Left ventricle myocardium inferior (tissue), 1 donor: ENCODE results near the gene ADAP2. TPM values are rescaled to one million over a fixed set of nuclear protein-coding genes. Genes with fewer than 3 reads are reported as not detected.

ENCODE experiments used
- DNase-seq: peaks from one replicate; pipeline ENCODE4 v3.0.0-alpha.2; 2020
- H3K27ac ChIP-seq: fragments of 200-600 bp; replicated peaks from 2 replicates; pipeline ENCODE4 v1.8.0; 2021
- H3K27me3 ChIP-seq: fragments of 200-600 bp; 2 replicates; pipeline ENCODE4 v1.8.0; 2021; ENCODE audit warnings: low read depth
- H3K36me3 ChIP-seq: fragments of 200-600 bp; 2 replicates; pipeline ENCODE4 v1.8.0; 2021
- H3K4me1 ChIP-seq: fragments of 200-600 bp; 2 replicates; pipeline ENCODE4 v1.8.0; 2021
- H3K4me3 ChIP-seq: fragments of 200-600 bp; 2 replicates; pipeline ENCODE4 v1.8.0; 2021; ENCODE audit warnings: mild to moderate bottlenecking, moderate library complexity
- H3K9me3 ChIP-seq: fragments of 200-600 bp; replicated peaks from 2 replicates; pipeline ENCODE4 v1.8.0; 2021
- CTCF ChIP-seq: fragments of 200-600 bp; IDR thresholded peaks from 2 replicates; pipeline ENCODE4 v1.8.0; 2021; ENCODE audit warnings: antibody characterized with exemption, mild to moderate bottlenecking, borderline replicate concordance
- intact Hi-C: fragments of 100-400 bp; cut with micrococcal nuclease; formaldehyde crosslinking; loops from one replicate; pipeline ENCODE4 v1.11.0; 2022
- total RNA-seq: library from RNA; stranded (reverse); fragmentation: NEBNext Ultra II Directional; extraction: Animal tissue kit (Norgen Biotek cat#: 25700); gene quantifications from one replicate; pipeline ENCODE4 v1.2.1, GENCODE V29; 2021
- donor health status: DM: no; HTN: yes; CAD: no; lungs with severe emphysema.

ADAP2 gene
- total RNA-seq, 1 donor from 2014 or later: 7.0 TPM

GRCh38 chr17:31008374-31009041 is 86.8 kb downstream of the ADAP2 start:
- peak; percentile 63 for DNase-seq
- H3K27me3 ChIP-seq: no peaks in the 10 kb centered on the region
- peak overlapping the region; percentile 90 for H3K27ac ChIP-seq
- peak overlapping the region; percentile 79 for H3K4me3 ChIP-seq
- TF ChIP-seq CTCF: no peak
- no peaks in the 10 kb centered on the region for H3K9me3 ChIP-seq
- intact Hi-C loops: no loop called here
- H3K36me3 ChIP-seq: no peaks in the 10 kb centered on the region
- peaks cover 19% of the 10 kb centered on the region for H3K4me1 ChIP-seq

Other genes starting within 250 kb of the ADAP2 start
- 4.7 TPM for gene CRLF3, start 97.3 kb upstream of the ADAP2 start, total RNA-seq
- 0.36 TPM for gene ATAD5, start 90.0 kb upstream of the ADAP2 start, total RNA-seq
- 17.7 TPM for gene TEFM, start 15.7 kb upstream of the ADAP2 start, total RNA-seq
- 4.6 TPM for gene RNF135, start 49.1 kb downstream of the ADAP2 start, total RNA-seq
- gene NF1, start 173.0 kb downstream of the ADAP2 start, total RNA-seq: 42.5 TPM